Measurements from ENCODE around the gene GLCCI1. TPM values are rescaled to one million over a fixed set of nuclear protein-coding genes. Genes with fewer than 3 reads are reported as not detected.
A peak's percentile ranks its signal among the peaks of the same experiment; 100 is the strongest.

Gene GLCCI1
- total RNA-seq, 2 donors from 2014 or later = 43.5 to 44.5 TPM

- DNase-seq (no peak), ATAC-seq (no peak)
- Mint-ChIP-seq H3K27ac (no peak overlapping the region), H3K4me3 (no peak overlapping the region), H3K36me3 (ENCODE audit: low read depth) (peaks cover 2% of the 10 kb centered on the region), H3K27me3 (no peaks in the 10 kb centered on the region), H3K4me1 (peaks cover 24% of the 10 kb centered on the region)
- H3K9me3 ChIP-seq (ENCODE audit: control insufficient read depth, low read length, poor library complexity, severe bottlenecking) = no peaks in the 10 kb centered on the region
These were observed 140.8 kb downstream of the GLCCI1 start for GRCh38 chr7:8109196-8110022.

GRCh38 chr7:8111282-8111960 lies 142.8 kb downstream of the GLCCI1 start:
- Mint-ChIP-seq H3K27ac (no peak overlapping the region), H3K4me1 (peaks cover 19% of the 10 kb centered on the region), H3K27me3 (no peaks in the 10 kb centered on the region), H3K4me3 (no peak overlapping the region), H3K36me3 (ENCODE audit: low read depth) (no peaks in the 10 kb centered on the region)
- H3K9me3 ChIP-seq (ENCODE audit: control insufficient read depth, low read length, poor library complexity, severe bottlenecking) = no peaks in the 10 kb centered on the region
- DNase-seq = no peak
- ATAC-seq = no peak

GRCh38 chr7:8112685-8113084 lies 144.1 kb downstream of the GLCCI1 start:
- no peak overlapping the region for H3K4me3 Mint-ChIP-seq
- H3K36me3 Mint-ChIP-seq (ENCODE audit: low read depth) = no peaks in the 10 kb centered on the region
- H3K27me3 Mint-ChIP-seq = no peaks in the 10 kb centered on the region
- no peaks in the 10 kb centered on the region for H3K9me3 ChIP-seq (ENCODE audit: control insufficient read depth, low read length, poor library complexity, severe bottlenecking)
- ATAC-seq = no peak
- H3K4me1 Mint-ChIP-seq = peaks cover 19% of the 10 kb centered on the region
- DNase-seq = no peak
- H3K27ac Mint-ChIP-seq = no peak overlapping the region

GRCh38 chr7:8113184-8113583 lies 144.6 kb downstream of the GLCCI1 start:
- Mint-ChIP-seq H3K4me3 (no peak overlapping the region), H3K27ac (peak overlapping the region; percentile 70), H3K27me3 (no peaks in the 10 kb centered on the region), H3K4me1 (peaks cover 21% of the 10 kb centered on the region), H3K36me3 (ENCODE audit: low read depth) (no peaks in the 10 kb centered on the region)
- DNase-seq = no peak
- H3K9me3 ChIP-seq (ENCODE audit: control insufficient read depth, low read length, poor library complexity, severe bottlenecking) = no peaks in the 10 kb centered on the region
- no peak for ATAC-seq

GRCh38 chr7:8114175-8114574 lies 145.6 kb downstream of the GLCCI1 start:
- H3K9me3 ChIP-seq (ENCODE audit: control insufficient read depth, low read length, poor library complexity, severe bottlenecking) = no peaks in the 10 kb centered on the region
- Mint-ChIP-seq H3K4me1 (peaks cover 25% of the 10 kb centered on the region), H3K36me3 (ENCODE audit: low read depth) (no peaks in the 10 kb centered on the region), H3K27ac (peak overlapping the region; percentile 73), H3K27me3 (no peaks in the 10 kb centered on the region), H3K4me3 (no peak overlapping the region)
- DNase-seq (no peak), ATAC-seq (peak; percentile 75)

GRCh38 chr7:8115547-8116402 lies 147.2 kb downstream of the GLCCI1 start:
- H3K4me1 Mint-ChIP-seq = peaks cover 25% of the 10 kb centered on the region
- no peak for DNase-seq
- peak overlapping the region; percentile 73 for H3K27ac Mint-ChIP-seq
- H3K27me3 Mint-ChIP-seq = no peaks in the 10 kb centered on the region
- H3K9me3 ChIP-seq (ENCODE audit: control insufficient read depth, low read length, poor library complexity, severe bottlenecking) = no peaks in the 10 kb centered on the region
- H3K36me3 Mint-ChIP-seq (ENCODE audit: low read depth) = no peaks in the 10 kb centered on the region
- H3K4me3 Mint-ChIP-seq = peak overlapping the region; percentile 2
- peak; percentile 64 for ATAC-seq

- peaks cover 3% of the 10 kb centered on the region for H3K36me3 Mint-ChIP-seq (ENCODE audit: low read depth)
- no peak for ATAC-seq
- no peak overlapping the region for H3K4me3 Mint-ChIP-seq
These were observed 148.6 kb downstream of the GLCCI1 start for GRCh38 chr7:8117195-8117594.

GRCh38 chr7:8119262-8119661 lies 150.7 kb downstream of the GLCCI1 start:
- H3K36me3 Mint-ChIP-seq (ENCODE audit: low read depth) = peaks cover 3% of the 10 kb centered on the region
- H3K27me3 Mint-ChIP-seq = no peaks in the 10 kb centered on the region
- peak overlapping the region; percentile 87 for H3K27ac Mint-ChIP-seq
- ATAC-seq = no peak
- no peak overlapping the region for H3K4me3 Mint-ChIP-seq
- H3K9me3 ChIP-seq (ENCODE audit: control insufficient read depth, low read length, poor library complexity, severe bottlenecking) = no peaks in the 10 kb centered on the region
- peaks cover 45% of the 10 kb centered on the region for H3K4me1 Mint-ChIP-seq
- no peak for DNase-seq

More at GRCh38 chr7:8117195-8117594, 148.6 kb downstream of the GLCCI1 start:
- Mint-ChIP-seq H3K27ac (no peak overlapping the region), H3K27me3 (no peaks in the 10 kb centered on the region), H3K4me1 (peaks cover 36% of the 10 kb centered on the region)
- H3K9me3 ChIP-seq (ENCODE audit: control insufficient read depth, low read length, poor library complexity, severe bottlenecking) = no peaks in the 10 kb centered on the region
- DNase-seq = no peak

GRCh38 chr7:8120390-8121058 lies 151.9 kb downstream of the GLCCI1 start:
- no peaks in the 10 kb centered on the region for H3K9me3 ChIP-seq (ENCODE audit: control insufficient read depth, low read length, poor library complexity, severe bottlenecking)
- Mint-ChIP-seq H3K4me1 (peaks cover 45% of the 10 kb centered on the region), H3K27me3 (no peaks in the 10 kb centered on the region), H3K36me3 (ENCODE audit: low read depth) (peaks cover 3% of the 10 kb centered on the region), H3K27ac (peak overlapping the region; percentile 87), H3K4me3 (no peak overlapping the region)
- ATAC-seq (no peak), DNase-seq (no peak)

GRCh38 chr7:8121243-8121642 lies 152.6 kb downstream of the GLCCI1 start:
- Mint-ChIP-seq H3K4me3 (peak overlapping the region; percentile 75), H3K4me1 (peaks cover 45% of the 10 kb centered on the region), H3K27me3 (no peaks in the 10 kb centered on the region), H3K36me3 (ENCODE audit: low read depth) (peaks cover 3% of the 10 kb centered on the region), H3K27ac (peak overlapping the region; percentile 87)
- ATAC-seq = no peak
- H3K9me3 ChIP-seq (ENCODE audit: control insufficient read depth, low read length, poor library complexity, severe bottlenecking) = no peaks in the 10 kb centered on the region
- DNase-seq = no peak

GRCh38 chr7:8125680-8126444 lies 157.3 kb downstream of the GLCCI1 start:
- H3K9me3 ChIP-seq (ENCODE audit: control insufficient read depth, low read length, poor library complexity, severe bottlenecking) = no peaks in the 10 kb centered on the region
- Mint-ChIP-seq H3K4me3 (peak overlapping the region; percentile 71), H3K4me1 (peaks cover 66% of the 10 kb centered on the region), H3K27me3 (no peaks in the 10 kb centered on the region), H3K27ac (peak overlapping the region; percentile 97), H3K36me3 (ENCODE audit: low read depth) (peaks cover 3% of the 10 kb centered on the region)
- ATAC-seq (peak; percentile 91), DNase-seq (peak; percentile 35 to 66 (median 65))

- peaks cover 66% of the 10 kb centered on the region for H3K4me1 Mint-ChIP-seq
- H3K36me3 Mint-ChIP-seq (ENCODE audit: low read depth) = peaks cover 3% of the 10 kb centered on the region
- ATAC-seq (no peak), DNase-seq (no peak)
- H3K27ac Mint-ChIP-seq = peak overlapping the region; percentile 97
- H3K4me3 Mint-ChIP-seq = peak overlapping the region; percentile 39
- H3K9me3 ChIP-seq (ENCODE audit: control insufficient read depth, low read length, poor library complexity, severe bottlenecking) = no peaks in the 10 kb centered on the region
- no peaks in the 10 kb centered on the region for H3K27me3 Mint-ChIP-seq
These were observed 158.1 kb downstream of the GLCCI1 start for GRCh38 chr7:8126601-8127167.
